GM12892 (cell line): ENCODE data around the gene COA1. TPM values are rescaled to one million over a fixed set of nuclear protein-coding genes. Genes with fewer than 3 reads are reported as not detected.
"Not testable (repeated sequence)": the region's sequence is repeated elsewhere in the genome, so short reads cannot be mapped to it uniquely, and the experiment has no call there.

Experiments
- DNase-seq: peaks from one replicate; pipeline ENCODE4 v3.0.0; 2011; ENCODE audit not compliant: insufficient read length
- FAIRE-seq: peaks from 2 replicates; lab custom pipeline; 2011; peaks lifted over from hg19 to GRCh38; lab: Jason Lieb, UNC
- POLR2A ChIP-seq: IDR thresholded peaks from 2 replicates; pipeline ENCODE4 v1.6.1; 2011; ENCODE audit warnings: low read depth, low read length, control low read depth
- POLR2AphosphoS5 ChIP-seq: IDR thresholded peaks from 2 replicates; pipeline ENCODE4 v1.6.1; 2011; ENCODE audit warnings: low read depth, low read length, control low read depth
- TAF1 ChIP-seq: IDR thresholded peaks from 2 replicates; pipeline ENCODE4 v1.6.1; 2011; ENCODE audit warnings: low read depth, mild to moderate bottlenecking, control low read depth, low read length, borderline replicate concordance
- polyA plus RNA-seq: library from polyadenylated mRNA; unstranded; fragments of >200 nt; gene quantifications from one replicate; pipeline ENCODE4 v1.2.1, GENCODE V29; 2012; ENCODE audit warnings: missing spikeins, inconsistent platforms; ENCODE audit not compliant: missing spikeins

COA1 gene, protein sequence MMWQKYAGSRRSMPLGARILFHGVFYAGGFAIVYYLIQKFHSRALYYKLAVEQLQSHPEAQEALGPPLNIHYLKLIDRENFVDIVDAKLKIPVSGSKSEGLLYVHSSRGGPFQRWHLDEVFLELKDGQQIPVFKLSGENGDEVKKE
- polyA plus RNA-seq: 124 TPM

DNA sequence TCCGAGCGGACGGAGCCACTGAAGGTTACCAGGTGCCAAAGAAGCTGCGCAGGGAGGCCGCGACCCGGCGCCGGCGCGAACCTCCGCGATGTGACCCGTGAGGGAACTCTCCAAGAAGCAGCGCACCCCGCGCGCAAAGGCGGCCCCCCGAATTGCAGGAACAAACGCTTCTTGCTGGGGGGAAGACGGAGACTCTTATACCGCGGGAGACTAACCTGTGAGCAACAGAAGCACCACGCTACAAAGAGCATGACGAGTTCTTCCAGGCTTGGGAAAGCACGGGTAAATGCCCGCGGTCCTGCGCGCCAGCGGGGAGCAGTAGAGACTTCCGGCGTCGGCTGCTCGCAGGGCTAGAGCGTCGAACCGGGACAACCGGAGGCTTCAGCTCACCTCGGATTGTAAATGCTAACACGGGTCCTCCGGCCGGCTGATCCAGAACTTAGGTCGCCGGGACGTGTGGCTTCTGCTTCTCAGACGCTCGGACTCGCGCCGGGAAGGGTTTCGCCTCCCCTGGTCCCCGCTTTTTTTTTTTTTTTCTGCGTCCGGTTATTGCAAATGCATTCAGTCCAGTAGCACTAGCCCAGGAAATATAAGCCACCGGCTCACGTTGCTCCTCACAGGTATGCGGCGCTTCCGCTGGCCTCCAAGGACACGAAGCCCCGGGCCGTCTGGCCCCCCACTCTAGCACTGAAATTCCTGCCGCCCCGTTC lies at the start of gene COA1:
Gene COA1, minus strand, starts transcription at position 310 of the 710 bp plus-strand sequence. CDS start 80,909 bp downstream, outside the sequence.
- FAIRE-seq (peak; percentile 98), DNase-seq (peak; percentile 56)
- TF ChIP-seq POLR2A (peak; percentile 86), TAF1 (peak; percentile 95), POLR2AphosphoS5 (peak; percentile 92)

DNA sequence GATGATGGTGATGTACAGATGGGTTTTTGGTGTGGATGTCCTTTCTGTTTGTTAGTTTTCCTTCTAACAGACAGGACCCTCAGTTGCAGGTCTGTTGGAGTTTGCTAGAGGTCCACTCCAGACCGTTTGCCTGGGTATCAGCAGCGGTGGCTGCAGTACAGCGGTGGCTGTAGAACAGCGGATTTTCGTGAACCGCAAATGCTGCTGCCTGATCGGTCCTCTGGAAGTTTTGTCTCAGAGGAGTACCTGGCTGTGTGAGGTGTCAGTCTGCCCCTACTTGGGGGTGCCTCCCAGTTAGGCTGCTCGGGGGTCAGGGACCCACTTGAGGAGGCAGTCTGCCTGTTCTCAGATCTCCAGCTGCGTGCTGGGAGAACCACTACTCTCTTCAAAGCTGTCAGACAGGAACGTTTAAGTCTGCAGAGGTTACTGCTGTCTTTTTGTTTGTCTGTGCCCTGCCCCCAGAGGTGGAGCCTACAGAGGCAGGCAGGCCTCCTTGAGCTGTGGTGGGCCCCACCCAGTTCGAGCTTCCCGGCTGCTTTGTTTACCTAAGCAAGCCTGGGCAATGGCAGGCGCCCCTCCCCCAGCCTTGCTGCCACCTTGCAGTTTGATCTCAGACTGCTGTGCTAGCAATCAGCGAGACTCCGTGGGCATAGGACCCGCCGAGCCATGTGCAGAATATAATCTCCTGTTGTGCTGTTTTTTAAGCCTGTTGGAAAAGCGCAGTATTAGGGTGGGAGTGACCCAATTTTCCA lies 49.1 kb upstream of the COA1 start:
- not testable (repeated sequence) for DNase-seq, FAIRE-seq

DNA sequence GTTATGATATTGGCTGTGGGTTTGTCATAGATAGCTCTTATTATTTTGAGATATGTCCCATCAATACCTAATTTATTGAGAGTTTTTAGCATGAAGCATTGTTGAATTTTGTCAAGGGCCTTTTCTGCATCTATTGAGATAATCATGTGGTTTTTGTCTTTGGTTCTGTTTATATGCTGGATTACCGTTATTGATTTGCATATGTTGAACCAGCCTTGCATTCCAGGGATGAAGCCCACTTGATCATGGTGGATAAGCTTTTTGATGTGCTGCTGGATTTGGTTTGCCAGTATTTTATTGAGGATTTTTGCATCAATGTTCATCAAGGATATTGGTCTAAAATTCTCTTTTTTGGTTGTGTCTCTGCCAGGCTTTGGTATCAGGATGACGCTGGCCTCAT lies 45.9 kb upstream of the COA1 start:
- DNase-seq, FAIRE-seq: not testable (repeated sequence)

DNA sequence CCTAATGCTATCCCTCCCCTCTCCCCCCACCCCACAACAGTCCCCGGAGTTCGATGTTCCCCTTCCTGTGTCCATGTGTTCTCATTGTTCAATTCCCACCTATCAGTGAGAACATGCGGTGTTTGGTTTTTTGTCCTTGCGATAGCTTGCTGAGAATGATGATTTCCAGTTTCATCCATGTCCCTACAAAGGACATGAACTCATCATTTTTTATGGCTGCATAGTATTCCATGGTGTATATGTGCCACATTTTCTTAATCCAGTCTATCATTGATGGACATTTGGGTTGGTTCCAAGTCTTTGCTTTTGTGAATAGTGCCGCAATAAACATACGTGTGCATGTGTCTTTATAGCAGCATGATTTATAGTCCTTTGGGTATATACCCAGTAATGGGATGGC lies 43.9 kb upstream of the COA1 start:
- not testable (repeated sequence) for FAIRE-seq, DNase-seq

DNA sequence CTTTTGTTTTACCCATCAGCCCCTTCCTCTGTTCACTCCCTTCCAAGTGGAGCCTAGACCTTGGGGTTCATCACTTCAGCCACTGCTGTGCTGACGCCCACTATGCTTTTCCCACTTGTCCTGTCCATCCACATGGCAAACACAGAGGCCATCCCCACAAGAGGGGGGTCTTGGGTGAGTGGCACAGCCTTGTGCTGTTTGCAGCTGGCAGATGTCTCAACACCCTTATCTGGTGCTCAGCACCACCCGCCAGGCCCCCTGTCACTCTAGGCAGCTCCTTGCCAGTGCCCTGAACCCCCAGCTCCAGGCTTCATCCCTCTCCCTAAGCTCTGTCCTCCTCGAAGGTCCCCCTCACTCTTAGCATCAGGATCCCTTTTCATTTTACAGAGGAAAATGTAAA lies 42.2 kb upstream of the COA1 start:
- TF ChIP-seq POLR2A (no peak), POLR2AphosphoS5 (no peak), TAF1 (no peak)
- no peak for DNase-seq
- FAIRE-seq: no peak

DNA sequence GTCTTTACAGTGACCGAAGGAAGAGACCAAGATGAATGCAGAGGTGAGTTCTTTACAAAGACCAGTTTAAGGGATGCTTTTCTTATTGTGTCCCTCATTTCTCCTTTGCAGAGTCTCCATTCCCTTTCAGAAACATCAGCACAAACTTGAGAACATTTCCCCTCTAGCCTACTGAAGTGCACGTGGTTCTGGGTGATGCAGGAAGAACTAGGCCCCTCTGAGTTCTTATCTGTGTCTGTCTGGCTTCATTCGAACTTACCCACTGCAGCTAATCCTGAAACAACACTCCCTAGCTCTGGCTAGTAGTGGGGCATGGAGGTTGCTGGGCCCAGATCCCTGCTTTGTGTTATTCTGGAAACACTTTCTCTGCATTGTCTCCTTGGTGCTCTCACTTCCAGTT lies 41.8 kb upstream of the COA1 start:
- DNase-seq (no peak), FAIRE-seq (no peak)
- TF ChIP-seq TAF1 (no peak), POLR2A (no peak), POLR2AphosphoS5 (no peak)

DNA sequence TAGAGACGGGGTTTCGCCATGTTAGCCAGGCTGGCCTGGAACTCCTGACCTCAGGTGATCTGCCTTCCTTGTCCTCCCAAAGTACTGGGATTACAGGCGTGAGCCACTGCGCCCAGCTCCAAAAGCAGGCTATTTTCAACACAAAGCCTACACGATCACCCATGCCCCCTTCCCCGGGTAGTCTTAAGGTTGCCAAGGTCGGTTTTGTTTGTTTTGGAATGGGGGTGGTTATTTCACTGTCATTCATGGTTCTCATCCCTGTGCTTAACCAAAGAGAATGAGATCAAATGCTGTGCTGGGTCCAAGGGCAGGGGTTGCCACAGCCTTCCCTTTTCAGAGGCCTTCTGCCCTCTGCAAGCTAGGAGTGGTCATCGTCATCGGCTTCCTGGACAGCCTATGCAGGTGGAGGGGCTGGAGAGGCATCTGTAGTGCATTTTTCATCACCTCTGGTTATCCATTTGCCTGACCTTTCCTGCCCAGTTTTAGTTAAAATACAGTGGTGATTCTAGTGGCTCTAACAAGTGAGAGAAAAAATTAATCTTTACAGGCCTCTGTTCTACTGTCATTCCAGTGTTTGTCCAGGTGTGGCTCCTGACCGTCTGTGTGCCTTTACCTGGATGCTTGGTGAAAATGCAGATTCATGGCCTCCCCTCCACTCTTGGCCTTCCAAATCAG lies 40.6 kb upstream of the COA1 start:
- no peak for DNase-seq
- FAIRE-seq: no peak
- TF ChIP-seq POLR2AphosphoS5: no peak
- TF ChIP-seq TAF1: no peak
- no peak for TF ChIP-seq POLR2A

DNA sequence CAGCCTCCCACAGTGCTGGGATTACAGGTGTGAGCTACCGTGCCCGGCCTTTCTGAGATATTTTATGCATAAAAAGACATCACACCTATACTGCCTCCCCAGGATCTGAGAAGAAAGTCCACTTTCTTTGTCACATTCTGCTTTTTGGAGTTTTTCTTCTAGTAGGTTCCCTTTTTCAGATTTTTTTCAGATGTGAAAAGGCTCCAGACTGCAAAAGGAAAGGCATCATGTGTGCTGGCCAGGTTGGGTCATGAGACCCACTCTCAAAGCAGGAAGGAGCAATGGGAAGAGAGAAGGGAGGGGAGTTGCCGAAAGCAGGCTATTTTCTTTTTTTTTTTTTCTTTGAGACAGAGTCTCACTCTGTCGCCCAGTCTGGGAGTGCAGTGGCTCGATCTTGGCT lies 40.0 kb upstream of the COA1 start:
- FAIRE-seq (no peak), DNase-seq (no peak)
- no peak for TF ChIP-seq TAF1
- TF ChIP-seq POLR2A: no peak
- no peak for TF ChIP-seq POLR2AphosphoS5

DNA sequence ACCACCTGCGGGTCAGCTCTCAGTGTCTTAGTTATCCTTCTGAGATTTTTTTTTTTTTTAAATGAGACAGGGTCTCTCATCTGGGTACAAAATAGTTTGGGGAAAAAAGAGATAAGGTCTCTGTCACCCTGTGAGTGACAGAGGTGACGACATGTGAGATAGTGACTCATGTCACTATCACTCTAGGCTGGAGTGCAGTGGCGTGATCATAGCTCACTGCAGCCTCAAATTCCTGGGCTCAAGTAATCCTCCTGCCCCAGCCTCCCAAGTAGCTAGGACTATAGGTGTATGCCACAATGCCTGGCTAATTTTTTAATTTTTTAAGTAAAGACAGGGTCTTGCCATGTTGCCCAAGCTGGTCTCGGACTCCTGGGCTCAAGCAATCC lies 39.6 kb upstream of the COA1 start:
- no peak for FAIRE-seq

DNA sequence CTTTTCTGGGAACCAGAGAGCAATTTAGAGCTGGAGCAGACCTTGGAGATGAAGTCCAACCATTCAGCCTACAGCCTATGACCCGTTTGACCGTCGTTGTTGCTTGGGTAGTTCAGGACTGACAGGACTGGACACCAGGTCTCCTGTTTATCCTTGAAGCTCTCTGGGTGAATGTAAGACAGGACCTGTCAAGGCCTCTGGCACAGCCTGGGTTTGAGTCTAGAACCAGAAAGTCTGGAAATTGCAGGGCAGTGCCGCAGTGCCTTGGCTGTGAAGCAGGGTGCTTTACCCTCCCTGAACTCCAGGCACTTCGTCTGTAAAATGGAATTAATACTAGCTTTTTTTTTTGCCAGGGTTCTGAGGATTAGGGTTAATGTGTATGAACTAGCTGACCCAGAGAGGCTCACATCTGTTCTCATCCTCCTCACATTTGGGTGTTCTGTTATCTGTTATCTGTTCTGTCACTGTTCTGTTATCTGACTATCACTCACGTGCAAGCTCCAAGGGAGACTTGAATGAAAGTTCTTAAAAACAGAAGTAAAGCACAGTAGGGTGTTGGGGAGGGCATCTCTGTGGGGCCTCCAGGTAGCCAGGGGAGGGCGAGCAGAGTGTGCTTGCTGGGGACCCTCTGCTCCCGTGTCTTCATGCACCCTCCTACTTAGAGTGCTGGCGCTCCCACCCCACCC lies 39.0 kb upstream of the COA1 start:
- DNase-seq (no peak), FAIRE-seq (no peak)
- TF ChIP-seq POLR2A (no peak), TAF1 (no peak), POLR2AphosphoS5 (no peak)

More for the DNA sequence above, 39.6 kb upstream of the COA1 start:
- DNase-seq: no peak
- TF ChIP-seq TAF1: no peak
- TF ChIP-seq POLR2A: no peak
- TF ChIP-seq POLR2AphosphoS5: no peak

DNA sequence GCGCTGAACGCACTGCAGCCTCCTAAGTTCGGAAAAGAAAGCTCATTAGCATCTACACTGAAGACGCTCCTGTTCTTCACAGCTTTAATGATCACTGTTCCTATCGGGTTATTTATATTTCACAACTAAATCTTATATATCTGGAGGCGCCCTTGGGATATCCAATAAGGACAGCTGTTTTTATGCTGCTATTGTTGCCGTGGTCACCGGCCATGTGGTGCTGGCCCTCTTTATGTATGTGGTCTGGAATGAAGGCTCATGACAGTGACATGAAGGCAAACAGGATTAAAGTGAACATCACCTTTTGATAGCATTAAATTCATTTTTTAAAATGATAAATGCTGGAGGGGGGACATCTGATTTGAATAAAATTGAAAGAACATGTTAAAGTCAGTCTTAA lies 38.0 kb upstream of the COA1 start:
- no peak for FAIRE-seq

DNA sequence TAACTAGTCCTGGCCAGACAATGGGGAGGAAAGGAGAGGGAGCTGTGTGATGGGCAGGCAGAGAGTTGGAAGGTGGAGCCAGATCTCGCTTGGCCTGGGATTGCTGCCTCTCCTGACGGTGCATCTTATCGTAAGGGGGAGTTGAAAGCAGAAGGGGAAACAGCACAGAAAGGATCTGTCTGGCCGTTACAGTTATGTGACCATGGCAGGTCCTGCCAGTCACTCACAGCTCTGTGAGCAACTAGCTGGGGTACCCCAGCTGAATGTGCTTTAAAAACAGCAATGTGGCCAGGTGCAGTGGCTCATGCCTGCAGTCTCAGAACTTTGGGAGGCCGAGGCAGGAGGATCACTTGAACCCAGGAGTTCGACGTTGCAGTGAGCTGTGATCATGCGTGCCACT lies 37.2 kb upstream of the COA1 start:
- FAIRE-seq: no peak
- no peak for TF ChIP-seq POLR2AphosphoS5
- no peak for DNase-seq

More for the DNA sequence above, 38.0 kb upstream of the COA1 start:
- no peak for TF ChIP-seq TAF1
- no peak for TF ChIP-seq POLR2AphosphoS5
- TF ChIP-seq POLR2A: no peak
- DNase-seq: no peak
